GM12874 (cell line): ENCODE measurements around the gene SCAP.

ENCODE experiments used
- TF ChIP-seq, protein P1 (sequence below): IDR thresholded peaks from 2 replicates; pipeline ENCODE4 v1.5.1; 2011; ENCODE audit warnings: low read depth, mild to moderate bottlenecking, control low read depth, low read length, moderate library complexity; ENCODE audit not compliant: insufficient read depth

Gene SCAP

DNA sequence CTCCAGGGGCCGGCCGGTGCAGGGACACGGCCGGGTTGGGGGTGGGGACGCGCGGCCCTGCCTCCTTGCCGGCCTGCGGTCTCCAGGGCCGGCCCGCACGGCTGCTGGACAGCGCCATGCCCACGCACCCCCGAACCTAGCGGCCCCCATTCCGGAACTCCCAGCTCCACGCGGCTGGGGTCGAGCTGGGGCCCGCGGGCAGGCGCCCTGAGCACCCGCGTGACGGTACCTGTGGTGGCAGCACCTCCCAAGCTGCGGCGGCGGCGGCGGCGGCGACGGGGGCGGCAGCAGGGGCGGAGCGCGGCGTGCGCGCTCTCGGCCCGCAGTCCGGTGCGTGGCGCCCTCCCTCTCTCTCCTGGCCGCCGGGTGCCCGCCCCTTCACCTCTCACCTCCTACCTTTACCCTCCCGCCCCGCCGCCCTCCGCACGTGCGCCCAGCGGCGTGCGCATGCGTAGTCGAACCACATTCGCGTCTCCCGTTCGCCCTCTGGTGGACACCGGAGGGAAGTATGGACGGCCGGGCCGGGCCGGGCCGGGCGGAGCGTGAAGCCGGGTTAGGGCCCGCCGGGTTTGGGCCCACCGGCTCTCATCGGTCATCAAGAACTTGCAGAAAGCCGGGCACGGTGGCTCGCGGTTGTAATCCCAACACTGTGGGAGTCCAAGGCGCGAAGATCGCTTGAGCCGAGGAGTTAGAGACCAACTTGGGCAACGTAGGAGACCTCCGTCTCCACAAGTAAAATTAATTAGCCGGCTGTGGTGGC, at the start of gene SCAP:
SCAP (minus strand) TSS at position 372 of the 760 bp plus-strand sequence. CDS start 32,948 bp downstream, outside the sequence.
- TF ChIP-seq, protein P1, sequence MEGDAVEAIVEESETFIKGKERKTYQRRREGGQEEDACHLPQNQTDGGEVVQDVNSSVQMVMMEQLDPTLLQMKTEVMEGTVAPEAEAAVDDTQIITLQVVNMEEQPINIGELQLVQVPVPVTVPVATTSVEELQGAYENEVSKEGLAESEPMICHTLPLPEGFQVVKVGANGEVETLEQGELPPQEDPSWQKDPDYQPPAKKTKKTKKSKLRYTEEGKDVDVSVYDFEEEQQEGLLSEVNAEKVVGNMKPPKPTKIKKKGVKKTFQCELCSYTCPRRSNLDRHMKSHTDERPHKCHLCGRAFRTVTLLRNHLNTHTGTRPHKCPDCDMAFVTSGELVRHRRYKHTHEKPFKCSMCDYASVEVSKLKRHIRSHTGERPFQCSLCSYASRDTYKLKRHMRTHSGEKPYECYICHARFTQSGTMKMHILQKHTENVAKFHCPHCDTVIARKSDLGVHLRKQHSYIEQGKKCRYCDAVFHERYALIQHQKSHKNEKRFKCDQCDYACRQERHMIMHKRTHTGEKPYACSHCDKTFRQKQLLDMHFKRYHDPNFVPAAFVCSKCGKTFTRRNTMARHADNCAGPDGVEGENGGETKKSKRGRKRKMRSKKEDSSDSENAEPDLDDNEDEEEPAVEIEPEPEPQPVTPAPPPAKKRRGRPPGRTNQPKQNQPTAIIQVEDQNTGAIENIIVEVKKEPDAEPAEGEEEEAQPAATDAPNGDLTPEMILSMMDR = peak; percentile 89

DNA sequence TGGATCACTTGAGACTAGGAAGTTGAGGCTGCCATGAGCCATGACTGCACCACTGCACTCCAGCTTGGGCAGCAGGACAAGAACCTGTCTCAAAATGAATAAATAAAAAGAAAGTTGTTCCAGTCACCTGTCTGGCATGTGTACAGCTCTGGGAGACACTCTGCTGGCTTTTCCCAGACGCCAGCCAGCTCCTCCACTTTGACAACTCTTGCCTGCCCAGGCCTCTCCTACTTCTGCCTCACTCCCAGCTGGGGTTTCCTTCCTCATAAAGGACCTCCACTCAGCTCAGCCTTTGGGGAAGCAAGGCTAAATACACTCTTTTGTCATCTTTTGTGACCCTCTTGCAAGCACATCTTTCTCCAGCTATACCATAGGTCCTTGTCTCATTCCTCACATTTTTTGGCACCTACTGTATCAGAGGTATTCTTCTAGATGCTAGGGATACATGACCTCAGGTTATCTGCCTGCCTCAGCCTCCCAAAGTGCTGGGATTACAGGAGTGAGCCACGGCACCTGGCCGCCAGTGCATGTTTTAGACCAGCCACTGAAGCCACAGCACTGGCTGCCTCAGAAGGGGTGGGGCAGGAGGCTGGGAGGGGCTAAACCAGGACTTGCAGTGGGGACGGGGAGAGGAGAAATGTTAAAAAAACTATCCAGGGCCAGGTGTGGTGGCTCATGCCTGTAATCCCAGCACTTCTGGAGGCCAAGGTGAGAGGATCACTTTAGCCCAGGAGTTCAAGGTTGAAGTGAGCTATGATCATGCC, 47.8 kb upstream of the SCAP start:
- TF ChIP-seq, protein P1 = no peak

DNA sequence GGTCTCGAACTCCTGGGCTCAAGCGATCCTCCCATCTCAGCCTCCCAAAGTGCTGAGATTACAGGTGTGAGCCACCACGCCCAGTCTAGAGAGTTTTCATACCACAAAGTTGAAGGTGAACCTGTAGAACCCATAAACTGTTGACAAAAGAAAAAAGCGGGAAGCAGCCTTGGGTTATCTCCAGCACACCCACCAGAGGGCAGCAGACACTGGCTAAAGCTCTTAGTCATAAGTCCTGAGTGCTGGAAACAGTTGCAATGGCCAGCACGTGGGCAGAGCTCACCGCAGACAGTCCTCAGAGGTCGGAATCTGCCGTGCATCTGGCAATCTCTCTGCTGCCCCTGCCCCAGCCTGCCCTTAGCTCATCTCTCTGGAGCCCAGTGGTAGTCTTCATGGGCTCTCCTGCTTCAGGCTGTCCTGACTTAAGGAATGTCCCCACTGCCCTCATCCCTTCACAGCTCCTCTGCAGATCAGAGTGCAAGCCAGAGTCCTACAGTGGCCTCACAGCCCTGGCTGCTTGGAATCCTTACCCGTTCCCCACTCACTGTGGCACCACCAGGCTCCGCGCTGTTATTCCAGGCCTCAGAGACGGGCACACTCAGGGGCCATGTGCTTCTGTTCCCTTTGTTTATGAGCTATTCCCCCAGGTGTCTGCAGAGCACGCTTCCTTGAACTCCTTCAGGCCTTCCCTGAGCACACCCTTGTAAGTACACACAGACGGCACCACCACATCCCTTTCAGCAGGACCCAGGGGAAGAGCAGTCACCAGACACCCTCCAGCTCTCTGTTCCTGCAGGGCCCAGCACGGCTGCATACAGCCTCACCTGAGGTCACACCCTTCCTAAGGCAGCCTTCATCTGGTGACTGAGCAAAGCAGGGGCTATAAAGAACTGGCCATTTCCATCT, 46.6 kb upstream of the SCAP start:
- TF ChIP-seq, protein P1 = peak; percentile 85

DNA sequence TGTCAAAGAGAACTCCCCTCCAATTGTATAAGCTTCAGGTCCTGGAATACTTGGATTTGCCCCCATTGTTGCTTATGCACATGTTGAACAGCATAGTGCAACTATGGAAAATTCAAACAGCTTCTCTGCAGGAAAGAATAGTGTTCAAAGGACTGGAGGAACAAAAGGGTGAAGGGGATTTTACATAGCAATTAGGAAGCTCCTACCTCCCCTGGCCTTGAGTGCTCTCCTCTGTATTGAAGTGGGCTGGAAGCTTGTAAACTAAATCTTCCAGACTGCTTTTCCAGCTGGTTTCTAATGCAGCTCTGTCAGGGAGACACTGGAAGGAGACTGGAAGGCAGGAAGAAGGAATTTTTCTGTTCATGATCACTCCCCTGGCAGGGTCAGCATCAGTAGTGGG, 45.0 kb upstream of the SCAP start:
- TF ChIP-seq, protein P1 = no peak

DNA sequence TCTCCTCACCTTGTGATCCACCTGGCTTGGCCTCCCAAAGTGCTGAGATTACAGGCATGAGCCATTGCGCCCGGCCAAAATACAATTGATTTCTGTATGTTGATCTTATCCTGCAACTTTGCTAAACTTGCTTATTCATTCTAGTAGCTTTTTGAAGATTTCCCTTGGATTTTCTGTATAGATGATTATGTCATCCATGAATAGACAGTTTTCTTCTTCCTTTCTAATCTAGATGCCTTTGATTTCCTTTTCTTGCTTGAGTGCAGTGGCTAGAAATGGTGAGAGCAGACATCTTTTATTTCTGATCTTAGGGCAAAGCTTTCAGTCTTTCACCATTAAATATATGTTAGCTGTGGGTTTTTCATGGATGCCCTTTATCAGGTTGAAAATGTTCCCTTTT, 42.2 kb upstream of the SCAP start:
- TF ChIP-seq, protein P1 = no peak

DNA sequence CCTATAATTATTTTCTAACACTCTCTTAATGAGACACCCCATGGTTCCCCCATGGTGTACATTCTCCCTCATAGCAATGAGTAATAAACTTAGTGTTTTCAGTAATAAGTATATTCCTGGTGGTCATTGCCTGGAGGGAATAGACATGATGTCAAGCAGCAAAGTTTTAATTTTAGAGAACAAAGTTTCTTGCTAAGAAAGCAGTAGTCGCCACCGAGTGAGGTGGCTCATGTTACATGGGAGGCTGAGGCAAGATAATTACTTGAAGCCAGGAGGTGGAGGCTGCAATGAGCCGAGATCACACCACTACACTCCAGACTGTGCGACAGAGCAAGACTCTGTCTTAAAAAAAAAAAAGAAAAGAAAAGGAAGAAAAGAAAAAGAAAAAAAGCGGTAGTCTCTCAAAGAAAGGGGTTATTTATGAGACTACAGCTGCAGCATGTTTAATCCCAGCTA, 40.2 kb upstream of the SCAP start:
- TF ChIP-seq, protein P1 = no peak
